GM23338 (cell line): ENCODE data around the gene PCYT2. TPM values are rescaled to one million over a fixed set of nuclear protein-coding genes. Genes with fewer than 3 reads are reported as not detected.
A peak's percentile ranks its signal among the peaks of the same experiment; 100 is the strongest.

Experiments used
- ATAC-seq: fragments of 200-7000 bp; cut with Tn5 transposase; 3 replicates; pipeline ENCODE4 v1.9.1; 2020
- DNase-seq: peaks from one replicate; pipeline ENCODE4 v3.0.0-alpha.2; 2015; ENCODE audit warnings: low spot score
- H2AFZ ChIP-seq: fragments of 200-600 bp; sonication (generic); 2 replicates; pipeline ENCODE4 v1.8.0; 2016; ENCODE audit warnings: antibody characterized with exemption, mild to moderate bottlenecking, moderate library complexity
- H3F3A ChIP-seq: fragments of 200-600 bp; sonication (generic); replicated peaks from 2 replicates; pipeline ENCODE4 v1.8.0; 2017; ENCODE audit warnings: antibody characterized with exemption, mixed run types, low read depth
- H3K27ac ChIP-seq: fragments of 200-600 bp; sonication (generic); 2 replicates; pipeline ENCODE4 v1.6.1; 2016; ENCODE audit warnings: low read depth
- H3K27me3 ChIP-seq: fragments of 200-600 bp; sonication (generic); 2 replicates; pipeline ENCODE4 v1.8.0; 2016; ENCODE audit warnings: mild to moderate bottlenecking, mixed run types, moderate library complexity; ENCODE audit not compliant: insufficient read depth
- H3K36me3 ChIP-seq: fragments of 200-600 bp; sonication (generic); 2 replicates; pipeline ENCODE4 v1.8.0; 2016; ENCODE audit warnings: mild to moderate bottlenecking; ENCODE audit not compliant: insufficient read depth
- H3K4me1 ChIP-seq: fragments of 200-600 bp; sonication (generic); 2 replicates; pipeline ENCODE4 v1.8.0; 2016; ENCODE audit warnings: mild to moderate bottlenecking, moderate library complexity; ENCODE audit not compliant: insufficient read depth
- H3K4me2 ChIP-seq: fragments of 200-600 bp; sonication (generic); 2 replicates; pipeline ENCODE4 v1.7.1; 2017; ENCODE audit warnings: mixed run types
- H3K4me3 ChIP-seq: fragments of 200-600 bp; sonication (generic); 2 replicates; pipeline ENCODE4 v1.6.1; 2016; ENCODE audit warnings: mixed run types
- H3K79me2 ChIP-seq: fragments of 200-600 bp; sonication (generic); replicated peaks from 2 replicates; pipeline ENCODE4 v1.8.0; 2017; ENCODE audit warnings: mild to moderate bottlenecking; ENCODE audit not compliant: insufficient read depth
- H3K9me2 ChIP-seq: fragments of 200-600 bp; sonication (generic); 2 replicates; pipeline ENCODE4 v1.8.0; 2017; ENCODE audit not compliant: insufficient read depth
- H4K20me1 ChIP-seq: fragments of 200-600 bp; sonication (generic); replicated peaks from 2 replicates; pipeline ENCODE4 v1.8.0; 2017; ENCODE audit warnings: mild to moderate bottlenecking; ENCODE audit not compliant: insufficient read depth
- H3K27ac Mint-ChIP-seq: 2 replicates; pipeline ENCODE4 v1.8.0; 2020; ENCODE audit warnings: inconsistent platforms, mild to moderate bottlenecking, moderate library complexity, mixed read lengths
- H3K27me3 Mint-ChIP-seq: 3 replicates; pipeline ENCODE4 v1.8.0; 2022; ENCODE audit warnings: low read depth, mild to moderate bottlenecking, moderate library complexity, mixed read lengths, inconsistent platforms; ENCODE audit not compliant: insufficient read depth, poor library complexity
- H3K36me3 Mint-ChIP-seq: 3 replicates; pipeline ENCODE4 v1.8.0; 2021; ENCODE audit warnings: low read depth, mild to moderate bottlenecking, inconsistent platforms, moderate library complexity, mixed read lengths
- H3K4me1 Mint-ChIP-seq: 3 replicates; pipeline ENCODE4 v1.8.0; 2020; ENCODE audit warnings: mild to moderate bottlenecking, inconsistent platforms, mixed read lengths
- H3K4me3 Mint-ChIP-seq: 3 replicates; pipeline ENCODE4 v1.8.0; 2021; ENCODE audit warnings: moderate library complexity, mild to moderate bottlenecking, inconsistent platforms, mixed read lengths
- H3K9me3 Mint-ChIP-seq: 3 replicates; pipeline ENCODE4 v1.8.0; 2020; ENCODE audit warnings: moderate library complexity, mild to moderate bottlenecking, inconsistent platforms, mixed read lengths
- CREB1 ChIP-seq: fragments of 250-450 bp; sonication (Bioruptor Pico); IDR thresholded peaks from 2 replicates; pipeline ENCODE4 v1.5.0; 2020; ENCODE audit warnings: low read depth, mild to moderate bottlenecking, moderate library complexity
- EZH2 ChIP-seq: fragments of 200-600 bp; sonication (generic); IDR thresholded peaks from one replicate; pipeline ENCODE4 v1.8.0; 2017; ENCODE audit warnings: antibody characterized with exemption, mild to moderate bottlenecking, low read depth; ENCODE audit not compliant: unreplicated experiment
- EZH2phosphoT487 ChIP-seq: fragments of 200-600 bp; sonication (generic); IDR thresholded peaks from one replicate; pipeline ENCODE4 v1.8.1; 2018; ENCODE audit warnings: antibody characterized with exemption; ENCODE audit not compliant: unreplicated experiment
- JUNB ChIP-seq: IDR thresholded peaks from one replicate; pipeline ENCODE4 v1.6.1; 2016; ENCODE audit warnings: antibody characterized with exemption; ENCODE audit not compliant: unreplicated experiment
- NANOG ChIP-seq: IDR thresholded peaks from 2 replicates; pipeline ENCODE4 v1.6.1; 2016; ENCODE audit warnings: antibody characterized with exemption, borderline replicate concordance
- POLR2AphosphoS5 ChIP-seq: IDR thresholded peaks from 2 replicates; pipeline ENCODE4 v1.6.1; 2016; ENCODE audit warnings: antibody characterized with exemption, low read depth
- STAT1 ChIP-seq: IDR thresholded peaks from one replicate; pipeline ENCODE4 v1.6.1; 2016; ENCODE audit warnings: antibody characterized with exemption; ENCODE audit not compliant: unreplicated experiment
- ZNF114 ChIP-seq: fragments of 250-450 bp; sonication (Bioruptor Pico); IDR thresholded peaks from 2 replicates; pipeline ENCODE4 v1.5.0; 2020; ENCODE audit warnings: mild to moderate bottlenecking, moderate library complexity
- ZNF331 ChIP-seq: fragments of 250-450 bp; sonication (Bioruptor Pico); IDR thresholded peaks from 2 replicates; pipeline ENCODE4 v1.5.0; 2020; ENCODE audit warnings: low read depth, mild to moderate bottlenecking, moderate library complexity
- polyA plus RNA-seq: library from polyadenylated mRNA; unstranded; fragments of >200 nt; fragmentation: Nextera tagmentation; extraction: Ambion mirVana; gene quantifications from 2 replicates; pipeline ENCODE4 v1.2.1, GENCODE V29; 2016
- total RNA-seq: library from RNA; depleted of rRNA; stranded (reverse); fragments of >200 nt; shearing (Covaris generic); gene quantifications from 2 replicates; pipeline ENCODE4 v1.2.3, GENCODE V29; 2014
- TF ChIP-seq, protein P1 (sequence below): IDR thresholded peaks from 2 replicates; pipeline ENCODE4 v1.6.1; 2016; ENCODE audit warnings: antibody characterized with exemption
- TF ChIP-seq, protein P2 (sequence below): fragments of 250-450 bp; sonication (Bioruptor Pico); IDR thresholded peaks from 2 replicates; pipeline ENCODE4 v1.5.0; 2020; ENCODE audit warnings: mild to moderate bottlenecking, moderate library complexity
- TF ChIP-seq, protein P3 (sequence below): IDR thresholded peaks from one replicate; pipeline ENCODE4 v1.6.1; 2018; ENCODE audit warnings: antibody characterized with exemption; ENCODE audit not compliant: unreplicated experiment
- TF ChIP-seq, protein P4 (sequence below), 2 experiments: fragments of 200-600 bp in 1 of 2; sonication (generic) in 1 of 2; conservative IDR thresholded peaks; 2 replicates each; pipeline versions ENCODE4 v1.5.1 to v1.6.1; 2016 to 2017; ENCODE audit warnings: antibody characterized with exemption in 2 of 2, low read depth in 2 of 2, mild to moderate bottlenecking in 2 of 2, moderate library complexity in 1 of 2

The PCYT2 gene
- total and polyA plus RNA-seq, 2 experiments from 2014 or later, result 51.6 to 82.9 TPM

DNA sequence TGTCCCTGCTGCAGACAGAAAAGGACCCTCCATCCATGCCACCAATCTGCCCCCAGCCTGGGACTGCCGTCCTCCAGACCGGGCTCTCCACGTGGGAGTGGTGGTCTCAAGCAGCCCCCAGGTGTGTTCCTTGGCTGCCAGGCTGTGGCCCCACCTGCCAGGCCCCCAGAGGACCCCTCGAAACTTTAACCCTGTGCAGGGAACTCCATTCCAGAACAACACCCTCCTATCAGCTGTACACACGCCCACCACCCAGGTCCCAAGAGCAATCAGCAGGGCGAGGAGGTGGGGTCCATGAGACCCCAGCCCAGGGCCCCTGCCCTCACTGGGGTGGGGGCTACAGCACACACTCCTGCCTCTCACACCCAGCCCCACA lies 24.5 kb upstream of the PCYT2 start:
- H3K27ac Mint-ChIP-seq, result no peak overlapping the region
- peak overlapping the region; percentile 95 for H3K4me2 ChIP-seq
- no peaks in the 10 kb centered on the region; the same call in 1 of the 2 replicates for H4K20me1 ChIP-seq
- DNase-seq, result no peak
- H3K4me1 Mint-ChIP-seq, result peaks cover 16% of the 10 kb centered on the region
- no peak overlapping the region for H3K27ac ChIP-seq
- H3F3A ChIP-seq, result peaks cover 17% of the 10 kb centered on the region
- no peaks in the 10 kb centered on the region for H3K36me3 ChIP-seq
- H2AFZ ChIP-seq, result no peak overlapping the region
- peak overlapping the region; percentile 93 for H3K4me3 Mint-ChIP-seq
- H3K79me2 ChIP-seq, result peaks cover 12% of the 10 kb centered on the region; the same call in 1 of the 2 replicates
- H3K27me3 Mint-ChIP-seq, result peaks cover 30% of the 10 kb centered on the region
- no peak for TF ChIP-seq ZNF331 (CRISPR knock-in tag)
- TF ChIP-seq EZH2, result no peak
- no peak for TF ChIP-seq ZNF114
- TF ChIP-seq, protein P1, sequence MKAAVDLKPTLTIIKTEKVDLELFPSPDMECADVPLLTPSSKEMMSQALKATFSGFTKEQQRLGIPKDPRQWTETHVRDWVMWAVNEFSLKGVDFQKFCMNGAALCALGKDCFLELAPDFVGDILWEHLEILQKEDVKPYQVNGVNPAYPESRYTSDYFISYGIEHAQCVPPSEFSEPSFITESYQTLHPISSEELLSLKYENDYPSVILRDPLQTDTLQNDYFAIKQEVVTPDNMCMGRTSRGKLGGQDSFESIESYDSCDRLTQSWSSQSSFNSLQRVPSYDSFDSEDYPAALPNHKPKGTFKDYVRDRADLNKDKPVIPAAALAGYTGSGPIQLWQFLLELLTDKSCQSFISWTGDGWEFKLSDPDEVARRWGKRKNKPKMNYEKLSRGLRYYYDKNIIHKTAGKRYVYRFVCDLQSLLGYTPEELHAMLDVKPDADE, result no peak
- TF ChIP-seq, protein P2, sequence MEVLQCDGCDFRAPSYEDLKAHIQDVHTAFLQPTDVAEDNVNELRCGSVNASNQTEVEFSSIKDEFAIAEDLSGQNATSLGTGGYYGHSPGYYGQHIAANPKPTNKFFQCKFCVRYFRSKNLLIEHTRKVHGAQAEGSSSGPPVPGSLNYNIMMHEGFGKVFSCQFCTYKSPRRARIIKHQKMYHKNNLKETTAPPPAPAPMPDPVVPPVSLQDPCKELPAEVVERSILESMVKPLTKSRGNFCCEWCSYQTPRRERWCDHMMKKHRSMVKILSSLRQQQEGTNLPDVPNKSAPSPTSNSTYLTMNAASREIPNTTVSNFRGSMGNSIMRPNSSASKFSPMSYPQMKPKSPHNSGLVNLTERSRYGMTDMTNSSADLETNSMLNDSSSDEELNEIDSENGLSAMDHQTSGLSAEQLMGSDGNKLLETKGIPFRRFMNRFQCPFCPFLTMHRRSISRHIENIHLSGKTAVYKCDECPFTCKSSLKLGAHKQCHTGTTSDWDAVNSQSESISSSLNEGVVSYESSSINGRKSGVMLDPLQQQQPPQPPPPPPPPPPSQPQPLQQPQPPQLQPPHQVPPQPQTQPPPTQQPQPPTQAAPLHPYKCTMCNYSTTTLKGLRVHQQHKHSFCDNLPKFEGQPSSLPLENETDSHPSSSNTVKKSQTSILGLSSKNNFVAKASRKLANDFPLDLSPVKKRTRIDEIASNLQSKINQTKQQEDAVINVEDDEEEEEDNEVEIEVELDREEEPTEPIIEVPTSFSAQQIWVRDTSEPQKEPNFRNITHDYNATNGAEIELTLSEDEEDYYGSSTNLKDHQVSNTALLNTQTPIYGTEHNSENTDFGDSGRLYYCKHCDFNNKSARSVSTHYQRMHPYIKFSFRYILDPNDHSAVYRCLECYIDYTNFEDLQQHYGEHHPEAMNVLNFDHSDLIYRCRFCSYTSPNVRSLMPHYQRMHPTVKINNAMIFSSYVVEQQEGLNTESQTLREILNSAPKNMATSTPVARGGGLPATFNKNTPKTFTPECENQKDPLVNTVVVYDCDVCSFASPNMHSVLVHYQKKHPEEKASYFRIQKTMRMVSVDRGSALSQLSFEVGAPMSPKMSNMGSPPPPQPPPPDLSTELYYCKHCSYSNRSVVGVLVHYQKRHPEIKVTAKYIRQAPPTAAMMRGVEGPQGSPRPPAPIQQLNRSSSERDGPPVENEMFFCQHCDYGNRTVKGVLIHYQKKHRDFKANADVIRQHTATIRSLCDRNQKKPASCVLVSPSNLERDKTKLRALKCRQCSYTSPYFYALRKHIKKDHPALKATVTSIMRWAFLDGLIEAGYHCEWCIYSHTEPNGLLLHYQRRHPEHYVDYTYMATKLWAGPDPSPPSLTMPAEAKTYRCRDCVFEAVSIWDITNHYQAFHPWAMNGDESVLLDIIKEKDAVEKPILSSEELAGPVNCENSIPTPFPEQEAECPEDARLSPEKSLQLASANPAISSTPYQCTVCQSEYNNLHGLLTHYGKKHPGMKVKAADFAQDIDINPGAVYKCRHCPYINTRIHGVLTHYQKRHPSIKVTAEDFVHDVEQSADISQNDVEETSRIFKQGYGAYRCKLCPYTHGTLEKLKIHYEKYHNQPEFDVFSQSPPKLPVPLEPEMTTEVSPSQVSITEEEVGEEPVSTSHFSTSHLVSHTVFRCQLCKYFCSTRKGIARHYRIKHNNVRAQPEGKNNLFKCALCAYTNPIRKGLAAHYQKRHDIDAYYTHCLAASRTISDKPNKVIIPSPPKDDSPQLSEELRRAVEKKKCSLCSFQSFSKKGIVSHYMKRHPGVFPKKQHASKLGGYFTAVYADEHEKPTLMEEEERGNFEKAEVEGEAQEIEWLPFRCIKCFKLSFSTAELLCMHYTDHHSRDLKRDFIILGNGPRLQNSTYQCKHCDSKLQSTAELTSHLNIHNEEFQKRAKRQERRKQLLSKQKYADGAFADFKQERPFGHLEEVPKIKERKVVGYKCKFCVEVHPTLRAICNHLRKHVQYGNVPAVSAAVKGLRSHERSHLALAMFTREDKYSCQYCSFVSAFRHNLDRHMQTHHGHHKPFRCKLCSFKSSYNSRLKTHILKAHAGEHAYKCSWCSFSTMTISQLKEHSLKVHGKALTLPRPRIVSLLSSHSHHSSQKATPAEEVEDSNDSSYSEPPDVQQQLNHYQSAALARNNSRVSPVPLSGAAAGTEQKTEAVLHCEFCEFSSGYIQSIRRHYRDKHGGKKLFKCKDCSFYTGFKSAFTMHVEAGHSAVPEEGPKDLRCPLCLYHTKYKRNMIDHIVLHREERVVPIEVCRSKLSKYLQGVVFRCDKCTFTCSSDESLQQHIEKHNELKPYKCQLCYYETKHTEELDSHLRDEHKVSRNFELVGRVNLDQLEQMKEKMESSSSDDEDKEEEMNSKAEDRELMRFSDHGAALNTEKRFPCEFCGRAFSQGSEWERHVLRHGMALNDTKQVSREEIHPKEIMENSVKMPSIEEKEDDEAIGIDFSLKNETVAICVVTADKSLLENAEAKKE (CRISPR knock-in tag), result no peak
- TF ChIP-seq POLR2AphosphoS5, result no peak
- no peak for TF ChIP-seq STAT1
- TF ChIP-seq, protein P3, sequence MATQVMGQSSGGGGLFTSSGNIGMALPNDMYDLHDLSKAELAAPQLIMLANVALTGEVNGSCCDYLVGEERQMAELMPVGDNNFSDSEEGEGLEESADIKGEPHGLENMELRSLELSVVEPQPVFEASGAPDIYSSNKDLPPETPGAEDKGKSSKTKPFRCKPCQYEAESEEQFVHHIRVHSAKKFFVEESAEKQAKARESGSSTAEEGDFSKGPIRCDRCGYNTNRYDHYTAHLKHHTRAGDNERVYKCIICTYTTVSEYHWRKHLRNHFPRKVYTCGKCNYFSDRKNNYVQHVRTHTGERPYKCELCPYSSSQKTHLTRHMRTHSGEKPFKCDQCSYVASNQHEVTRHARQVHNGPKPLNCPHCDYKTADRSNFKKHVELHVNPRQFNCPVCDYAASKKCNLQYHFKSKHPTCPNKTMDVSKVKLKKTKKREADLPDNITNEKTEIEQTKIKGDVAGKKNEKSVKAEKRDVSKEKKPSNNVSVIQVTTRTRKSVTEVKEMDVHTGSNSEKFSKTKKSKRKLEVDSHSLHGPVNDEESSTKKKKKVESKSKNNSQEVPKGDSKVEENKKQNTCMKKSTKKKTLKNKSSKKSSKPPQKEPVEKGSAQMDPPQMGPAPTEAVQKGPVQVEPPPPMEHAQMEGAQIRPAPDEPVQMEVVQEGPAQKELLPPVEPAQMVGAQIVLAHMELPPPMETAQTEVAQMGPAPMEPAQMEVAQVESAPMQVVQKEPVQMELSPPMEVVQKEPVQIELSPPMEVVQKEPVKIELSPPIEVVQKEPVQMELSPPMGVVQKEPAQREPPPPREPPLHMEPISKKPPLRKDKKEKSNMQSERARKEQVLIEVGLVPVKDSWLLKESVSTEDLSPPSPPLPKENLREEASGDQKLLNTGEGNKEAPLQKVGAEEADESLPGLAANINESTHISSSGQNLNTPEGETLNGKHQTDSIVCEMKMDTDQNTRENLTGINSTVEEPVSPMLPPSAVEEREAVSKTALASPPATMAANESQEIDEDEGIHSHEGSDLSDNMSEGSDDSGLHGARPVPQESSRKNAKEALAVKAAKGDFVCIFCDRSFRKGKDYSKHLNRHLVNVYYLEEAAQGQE, result no peak
- no peak for TF ChIP-seq JUNB
- no peak for TF ChIP-seq CREB1 (CRISPR knock-in tag)
- TF ChIP-seq, protein P4, sequence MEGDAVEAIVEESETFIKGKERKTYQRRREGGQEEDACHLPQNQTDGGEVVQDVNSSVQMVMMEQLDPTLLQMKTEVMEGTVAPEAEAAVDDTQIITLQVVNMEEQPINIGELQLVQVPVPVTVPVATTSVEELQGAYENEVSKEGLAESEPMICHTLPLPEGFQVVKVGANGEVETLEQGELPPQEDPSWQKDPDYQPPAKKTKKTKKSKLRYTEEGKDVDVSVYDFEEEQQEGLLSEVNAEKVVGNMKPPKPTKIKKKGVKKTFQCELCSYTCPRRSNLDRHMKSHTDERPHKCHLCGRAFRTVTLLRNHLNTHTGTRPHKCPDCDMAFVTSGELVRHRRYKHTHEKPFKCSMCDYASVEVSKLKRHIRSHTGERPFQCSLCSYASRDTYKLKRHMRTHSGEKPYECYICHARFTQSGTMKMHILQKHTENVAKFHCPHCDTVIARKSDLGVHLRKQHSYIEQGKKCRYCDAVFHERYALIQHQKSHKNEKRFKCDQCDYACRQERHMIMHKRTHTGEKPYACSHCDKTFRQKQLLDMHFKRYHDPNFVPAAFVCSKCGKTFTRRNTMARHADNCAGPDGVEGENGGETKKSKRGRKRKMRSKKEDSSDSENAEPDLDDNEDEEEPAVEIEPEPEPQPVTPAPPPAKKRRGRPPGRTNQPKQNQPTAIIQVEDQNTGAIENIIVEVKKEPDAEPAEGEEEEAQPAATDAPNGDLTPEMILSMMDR (conservative IDR thresholded peaks at IDR 0.05; ENCODE audit: low read depth in 2 of 2), result no peak
- TF ChIP-seq EZH2phosphoT487, result no peak
- TF ChIP-seq NANOG, result no peak
- no peaks in the 10 kb centered on the region for H3K4me1 ChIP-seq
- H3K27me3 ChIP-seq, result peaks cover 4% of the 10 kb centered on the region; the same call in 1 of the 2 replicates
- no peaks in the 10 kb centered on the region for H3K9me3 Mint-ChIP-seq
- peaks cover 38% of the 10 kb centered on the region for H3K36me3 Mint-ChIP-seq
- no peaks in the 10 kb centered on the region for H3K9me2 ChIP-seq
- no peak for ATAC-seq
- H3K4me3 ChIP-seq, result peak overlapping the region; percentile 86
